ENCODE data around the gene TREX2.

GRCh38 chrX:153493085-153493484, 47.2 kb upstream of the TREX2 start:
- TF ChIP-seq CTCF (IDR thresholded peaks at IDR 0.05): no peak
- no peak for TF ChIP-seq POLR2AphosphoS5 (IDR thresholded peaks at IDR 0.05; ENCODE audit: insufficient read depth in 1 of 2, low read depth in 1 of 2)

Measured in vagina (tissue), 2 donors.